PC-3 (cell line): ENCODE data around the gene PIEZO1.

Experiments used
- CTCF ChIP-seq: fragments of 300-600 bp; sonication (generic); conservative IDR thresholded peaks from 2 replicates; pipeline ENCODE4 v1.5.1; 2017; ENCODE audit warnings: antibody characterized with exemption, low read depth, mild to moderate bottlenecking, low read length
- EZH2 ChIP-seq: fragments of 300-600 bp; sonication (generic); IDR thresholded peaks from one replicate; pipeline ENCODE4 v1.6.1; 2017; ENCODE audit warnings: antibody characterized with exemption, mild to moderate bottlenecking, low read length; ENCODE audit not compliant: unreplicated experiment
- EZH2phosphoT487 ChIP-seq: fragments of 300-600 bp; sonication (generic); IDR thresholded peaks from 2 replicates; pipeline ENCODE4 v1.6.1; 2018; ENCODE audit warnings: mild to moderate bottlenecking, antibody characterized with exemption, low read length, borderline replicate concordance

DNA sequence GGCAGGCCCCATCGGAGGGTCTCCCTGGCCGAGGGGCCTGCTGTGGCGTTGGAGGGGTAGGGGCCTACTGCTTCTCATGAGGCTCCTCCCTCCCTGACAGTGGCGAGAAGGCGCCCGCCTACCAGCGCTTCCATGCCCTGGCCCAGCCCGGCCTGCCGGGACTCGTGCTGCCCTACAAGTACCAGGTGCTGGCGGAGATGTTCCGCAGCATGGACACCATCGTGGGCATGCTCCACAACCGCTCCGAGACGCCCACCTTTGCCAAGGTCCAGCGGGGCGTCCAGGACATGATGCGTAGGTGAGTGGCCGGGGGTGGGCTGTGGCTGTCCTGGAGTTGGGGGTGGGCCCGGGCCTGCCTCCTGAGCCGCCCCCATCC is 20.3 kb upstream of the PIEZO1 start:
- TF ChIP-seq EZH2 (no peak), CTCF (no peak), EZH2phosphoT487 (no peak)
